Keratinocyte (primary cell): Measurements from ENCODE around the gene HCN2. TPM values are rescaled to one million over a fixed set of nuclear protein-coding genes. Genes with fewer than 3 reads are reported as not detected.

Experiments used
- DNase-seq: peaks from one replicate; pipeline ENCODE4 v3.0.0-alpha.2; 2011; ENCODE audit warnings: low read depth, missing footprints, low spot score
- FAIRE-seq: peaks from 2 replicates; lab custom pipeline; 2011; peaks lifted over from hg19 to GRCh38; lab: Jason Lieb, UNC
- H2AFZ ChIP-seq: 2 replicates; pipeline ENCODE4 v1.6.0; 2012; ENCODE audit warnings: low read length, control low read depth, inconsistent platforms; ENCODE audit not compliant: control insufficient read depth
- H3K27ac ChIP-seq: 2 replicates; pipeline ENCODE4 v1.5.1; 2011; ENCODE audit warnings: low read length; ENCODE audit not compliant: control insufficient read depth, insufficient read depth
- H3K27me3 ChIP-seq: 3 replicates; pipeline ENCODE4 v1.6.0; 2011; ENCODE audit warnings: low read length; ENCODE audit not compliant: control insufficient read depth, insufficient read depth; ENCODE audit errors: extremely low read depth
- H3K36me3 ChIP-seq, 2 experiments: 2 replicates in 1 of 2; 3 replicates in 1 of 2; pipeline ENCODE4 v1.5.1; 2011; ENCODE audit warnings: low read length in 2 of 2, mild to moderate bottlenecking in 1 of 2; ENCODE audit not compliant: control insufficient read depth in 2 of 2, insufficient read depth in 2 of 2; ENCODE audit errors: extremely low read depth in 1 of 2
- H3K4me1 ChIP-seq: 3 replicates; pipeline ENCODE4 v1.5.1; 2011; ENCODE audit warnings: low read length; ENCODE audit not compliant: control insufficient read depth, insufficient read depth; ENCODE audit errors: extremely low read depth
- H3K4me2 ChIP-seq: 3 replicates; pipeline ENCODE4 v1.6.0; 2011; ENCODE audit warnings: low read depth, low read length; ENCODE audit not compliant: control insufficient read depth, insufficient read depth; ENCODE audit errors: extremely low read depth
- H3K4me3 ChIP-seq, 3 experiments: fragments of 200-600 bp in 1 of 3; sonication (generic) in 1 of 3; 2 replicates in 2 of 3; 3 replicates in 1 of 3; pipeline ENCODE4 v1.5.1; 2011 to 2016; ENCODE audit warnings: low read length in 3 of 3, mild to moderate bottlenecking in 3 of 3, control low read depth in 2 of 3, inconsistent platforms in 1 of 3, low read depth in 1 of 3, mixed read lengths in 1 of 3, mixed run types in 1 of 3, moderate library complexity in 1 of 3; ENCODE audit not compliant: control insufficient read depth in 2 of 3, insufficient read depth in 2 of 3; ENCODE audit errors: extremely low read depth in 1 of 3
- H3K79me2 ChIP-seq: 2 replicates; pipeline ENCODE4 v1.6.0; 2012; ENCODE audit warnings: low read length; ENCODE audit not compliant: control insufficient read depth, insufficient read depth
- H3K9ac ChIP-seq: 3 replicates; pipeline ENCODE4 v1.6.0; 2011; ENCODE audit warnings: low read length; ENCODE audit not compliant: control insufficient read depth, insufficient read depth; ENCODE audit errors: extremely low read depth
- H3K9me1 ChIP-seq: 3 replicates; pipeline ENCODE4 v1.6.0; 2011; ENCODE audit warnings: low read length; ENCODE audit not compliant: control insufficient read depth, insufficient read depth; ENCODE audit errors: extremely low read depth
- H3K9me3 ChIP-seq: 2 replicates; pipeline ENCODE4 v1.5.1; 2012; ENCODE audit warnings: low read depth, low read length; ENCODE audit not compliant: control insufficient read depth
- H4K20me1 ChIP-seq: 3 replicates; pipeline ENCODE4 v1.6.0; 2011; ENCODE audit warnings: low read length; ENCODE audit not compliant: control insufficient read depth, insufficient read depth; ENCODE audit errors: extremely low read depth
- CTCF ChIP-seq, 3 experiments: IDR thresholded peaks in 1 of 3; conservative IDR thresholded peaks in 1 of 3; optimal IDR thresholded peaks in 1 of 3; 2 replicates in 2 of 3; 3 replicates in 1 of 3; pipeline versions ENCODE3 to v1.5.1; 2011; ENCODE audit warnings: low read length in 3 of 3, mild to moderate bottlenecking in 3 of 3, moderate library complexity in 2 of 3, control low read depth in 1 of 3, inconsistent platforms in 1 of 3; ENCODE audit not compliant: insufficient read depth in 2 of 3; ENCODE audit errors: extremely low read depth in 1 of 3
- EZH2 ChIP-seq: IDR thresholded peaks from one replicate; pipeline ENCODE4 v1.6.1; 2012; ENCODE audit warnings: inconsistent platforms, mild to moderate bottlenecking, low read length, moderate library complexity
- dilution Hi-C: fragments of 300-500 bp; cut with MboI; formaldehyde crosslinking; loops from one replicate; pipeline ENCODE4 v1.7.0; 2020; ENCODE audit warnings: low sequenced_read_pairs; ENCODE audit not compliant: extremely low pct_ligation_motif_present
- polyA plus RNA-seq, 5 experiments: library from polyadenylated mRNA; depleted of rRNA in 3 of 5; stranded (reverse) in 3 of 5; stranded (forward) in 1 of 5; unstranded in 1 of 5; fragments of >200 nt; gene quantifications; 1 replicate in 1 of 5; 2 replicates in 3 of 5; 3 replicates in 1 of 5; pipeline versions ENCODE4 v1.2.1 to v1.2.3, GENCODE V29; 2011 to 2012; ENCODE audit warnings: missing spikeins in 2 of 5, low read depth in 1 of 5, low replicate concordance in 1 of 5

The HCN2 gene
- polyA plus RNA-seq, 1 donor (not counting 4 experiments of a cell fraction or from before 2014, with no cell fraction given), result 0.13 TPM

GRCh38 chr19:652467-653389 lies 63.0 kb downstream of the HCN2 start:
- dilution Hi-C loops, result no loop called here
- H3K27me3 ChIP-seq, result no peaks in the 10 kb centered on the region
- no peaks in the 10 kb centered on the region for H3K9me1 ChIP-seq
- no peak overlapping the region for H3K4me2 ChIP-seq
- peaks cover 46% of the 10 kb centered on the region for H4K20me1 ChIP-seq
- DNase-seq (no peak), FAIRE-seq (no peak)
- H3K4me1 ChIP-seq, result no peaks in the 10 kb centered on the region
- H3K27ac ChIP-seq, result no peak overlapping the region
- H3K4me3 ChIP-seq, result no peak overlapping the region
- H3K36me3 ChIP-seq, result peaks cover 27 to 33% of the 10 kb centered on the region in 2 experiments
- no peak overlapping the region for H2AFZ ChIP-seq
- H3K79me2 ChIP-seq, result peaks cover 77% of the 10 kb centered on the region
- no peaks in the 10 kb centered on the region for H3K9me3 ChIP-seq
- no peak for TF ChIP-seq CTCF (optimal IDR thresholded peaks at IDR 0.05 in 1 of 3, IDR thresholded peaks at IDR 0.05 in 1 of 3, conservative IDR thresholded peaks at IDR 0.05 in 1 of 3; ENCODE audit: extremely low read depth in 1 of 3, insufficient read depth in 2 of 3, low read length in 3 of 3)
- no peak for TF ChIP-seq EZH2
- H3K9ac ChIP-seq, result no peak overlapping the region

- no peaks in the 10 kb centered on the region for H3K27me3 ChIP-seq
- TF ChIP-seq CTCF (optimal IDR thresholded peaks at IDR 0.05 in 1 of 3, IDR thresholded peaks at IDR 0.05 in 1 of 3, conservative IDR thresholded peaks at IDR 0.05 in 1 of 3; ENCODE audit: extremely low read depth in 1 of 3, insufficient read depth in 2 of 3, low read length in 3 of 3), result no peak
- no peak for TF ChIP-seq EZH2
- H3K79me2 ChIP-seq, result peaks cover 84% of the 10 kb centered on the region
- H3K4me3 ChIP-seq, result no peak overlapping the region
- H2AFZ ChIP-seq, result no peak overlapping the region
- H3K9me3 ChIP-seq, result no peaks in the 10 kb centered on the region
- peaks cover 3% of the 10 kb centered on the region for H3K4me1 ChIP-seq
- DNase-seq, result no peak
- H4K20me1 ChIP-seq, result peaks cover 53% of the 10 kb centered on the region
- no peak for FAIRE-seq
- H3K9ac ChIP-seq, result no peak overlapping the region
- no peak overlapping the region for H3K4me2 ChIP-seq
- peaks cover 2% of the 10 kb centered on the region for H3K9me1 ChIP-seq
- H3K27ac ChIP-seq, result no peak overlapping the region
- peaks cover 31 to 37% of the 10 kb centered on the region in 2 experiments for H3K36me3 ChIP-seq
- dilution Hi-C loops, result no loop called here
Observed at GRCh38 chr19:653425-653824, 63.7 kb downstream of the HCN2 start.
